Uterus (tissue), 2 donors: ENCODE data around the gene ITPA.

Experiments used
- POLR2A ChIP-seq, 2 donors: fragments of 450-650 bp; IDR thresholded peaks; one replicate each; pipeline ENCODE4 v1.6.1; 2016; ENCODE audit warnings: antibody characterized with exemption in 2 of 2, mild to moderate bottlenecking in 1 of 2, moderate library complexity in 1 of 2
- TF ChIP-seq, protein P1 (sequence below), 4 experiments: fragments of 200-600 bp in 2 of 4; fragments of 450-650 bp in 2 of 4; sonication (generic) in 2 of 4; IDR thresholded peaks; one replicate each; pipeline ENCODE4 v1.5.1; 2016 to 2019; ENCODE audit warnings: antibody characterized with exemption in 4 of 4, mild to moderate bottlenecking in 2 of 4, moderate library complexity in 1 of 4

DNA sequence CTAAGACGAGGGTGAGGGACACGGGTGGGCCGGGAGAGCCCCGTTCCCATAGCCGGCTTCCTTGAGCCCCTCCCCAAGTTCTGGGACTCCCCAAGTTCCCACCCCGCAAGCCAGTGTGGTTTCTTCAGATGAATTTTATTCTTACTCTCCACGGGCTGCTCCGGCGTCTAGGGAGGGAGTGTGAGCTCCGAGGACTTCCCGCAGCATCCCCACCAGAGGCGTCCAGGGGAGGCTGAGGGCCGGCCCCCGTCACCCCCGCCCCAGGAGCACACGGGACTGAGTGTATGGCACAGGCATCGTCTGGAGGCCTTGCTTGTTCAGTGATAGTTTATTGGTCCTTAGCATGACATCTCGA is 39.7 kb downstream of the ITPA start:
- TF ChIP-seq, protein P1, sequence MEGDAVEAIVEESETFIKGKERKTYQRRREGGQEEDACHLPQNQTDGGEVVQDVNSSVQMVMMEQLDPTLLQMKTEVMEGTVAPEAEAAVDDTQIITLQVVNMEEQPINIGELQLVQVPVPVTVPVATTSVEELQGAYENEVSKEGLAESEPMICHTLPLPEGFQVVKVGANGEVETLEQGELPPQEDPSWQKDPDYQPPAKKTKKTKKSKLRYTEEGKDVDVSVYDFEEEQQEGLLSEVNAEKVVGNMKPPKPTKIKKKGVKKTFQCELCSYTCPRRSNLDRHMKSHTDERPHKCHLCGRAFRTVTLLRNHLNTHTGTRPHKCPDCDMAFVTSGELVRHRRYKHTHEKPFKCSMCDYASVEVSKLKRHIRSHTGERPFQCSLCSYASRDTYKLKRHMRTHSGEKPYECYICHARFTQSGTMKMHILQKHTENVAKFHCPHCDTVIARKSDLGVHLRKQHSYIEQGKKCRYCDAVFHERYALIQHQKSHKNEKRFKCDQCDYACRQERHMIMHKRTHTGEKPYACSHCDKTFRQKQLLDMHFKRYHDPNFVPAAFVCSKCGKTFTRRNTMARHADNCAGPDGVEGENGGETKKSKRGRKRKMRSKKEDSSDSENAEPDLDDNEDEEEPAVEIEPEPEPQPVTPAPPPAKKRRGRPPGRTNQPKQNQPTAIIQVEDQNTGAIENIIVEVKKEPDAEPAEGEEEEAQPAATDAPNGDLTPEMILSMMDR (IDR thresholded peaks at IDR 0.05), result no peak
- TF ChIP-seq POLR2A (IDR thresholded peaks at IDR 0.05), result no peak
